ENCODE measurements around the gene CFAP43.
A peak's percentile ranks its signal among the peaks of the same experiment; 100 is the strongest.

The CFAP43 gene

GRCh38 chr10:104142081-104142480, 90.1 kb downstream of the CFAP43 start:
- DNase-seq (ENCODE audit: low spot score) = no peak

GRCh38 chr10:104139221-104139620, 92.9 kb downstream of the CFAP43 start:
- DNase-seq (ENCODE audit: low spot score) = peak; percentile 65

GRCh38 chr10:104138131-104138530, 94.0 kb downstream of the CFAP43 start:
- no peak for DNase-seq (ENCODE audit: low spot score)

GRCh38 chr10:104130041-104130440, 102.1 kb downstream of the CFAP43 start:
- DNase-seq (ENCODE audit: low spot score) = no peak

GRCh38 chr10:104128214-104128613, 104.0 kb downstream of the CFAP43 start:
- no peak for DNase-seq (ENCODE audit: low spot score)

GRCh38 chr10:104127411-104127810, 104.8 kb downstream of the CFAP43 start:
- peak; percentile 66 for DNase-seq (ENCODE audit: low spot score)

GRCh38 chr10:104123397-104123796, 108.8 kb downstream of the CFAP43 start:
- peak; percentile 57 for DNase-seq (ENCODE audit: low spot score)

- DNase-seq (ENCODE audit: low spot score) = peak; percentile 20
Measured at GRCh38 chr10:104122225-104123107, 109.7 kb downstream of the CFAP43 start.

GRCh38 chr10:104121485-104122224, 110.5 kb downstream of the CFAP43 start, which contains the start of gene SFR1:
Gene SFR1 (plus strand): TSS chr10:104122171. CDS start chr10:104122184, 13 bp downstream.
- peak; percentile 98 for DNase-seq (ENCODE audit: low spot score)

- DNase-seq (ENCODE audit: low spot score) = peak; percentile 86
Measured at GRCh38 chr10:104120903-104121484, 111.2 kb downstream of the CFAP43 start.

- DNase-seq (ENCODE audit: low spot score) = no peak
Measured at GRCh38 chr10:104120512-104120902, 111.7 kb downstream of the CFAP43 start.

- DNase-seq (ENCODE audit: low spot score) = peak; percentile 13
Measured at GRCh38 chr10:104119996-104120395, 112.2 kb downstream of the CFAP43 start.

GRCh38 chr10:104117839-104118323, 114.3 kb downstream of the CFAP43 start:
- DNase-seq (ENCODE audit: low spot score) = no peak

- DNase-seq (ENCODE audit: low spot score) = no peak
Measured at GRCh38 chr10:104113376-104113956, 118.7 kb downstream of the CFAP43 start.

- DNase-seq (ENCODE audit: low spot score) = no peak
Measured at GRCh38 chr10:104109908-104110662, 122.1 kb downstream of the CFAP43 start.

GRCh38 chr10:104104926-104105325, 127.2 kb downstream of the CFAP43 start:
- DNase-seq (ENCODE audit: low spot score) = no peak

GRCh38 chr10:104104418-104104817, 127.7 kb downstream of the CFAP43 start:
- DNase-seq (ENCODE audit: low spot score) = no peak

GRCh38 chr10:104103956-104104355, 128.2 kb downstream of the CFAP43 start:
- no peak for DNase-seq (ENCODE audit: low spot score)

- DNase-seq (ENCODE audit: low spot score) = no peak
Measured at GRCh38 chr10:104101902-104102301, 130.3 kb downstream of the CFAP43 start.

- DNase-seq (ENCODE audit: low spot score) = no peak
Measured at GRCh38 chr10:104100795-104101194, 131.4 kb downstream of the CFAP43 start.

- DNase-seq (ENCODE audit: low spot score) = no peak
Measured at GRCh38 chr10:104099941-104100340, 132.2 kb downstream of the CFAP43 start.

Data from NAMALWA (cell line).